Hindlimb muscle (tissue), 1 donor: Measurements from ENCODE around the gene STARD3NL. TPM values are rescaled to one million over a fixed set of nuclear protein-coding genes. Genes with fewer than 3 reads are reported as not detected.
"Not testable (repeated sequence)": the region's sequence is repeated elsewhere in the genome, so short reads cannot be mapped to it uniquely, and the experiment has no call there.

ENCODE experiments used
- DNase-seq: peaks from one replicate; pipeline ENCODE4 v3.0.0-alpha.2; 2013
- polyA plus RNA-seq: library from polyadenylated mRNA; unstranded; fragments of 120-200 nt; gene quantifications from one replicate; pipeline ENCODE4 v1.2.1, GENCODE V29; 2013; ENCODE audit not compliant: insufficient read length

Gene STARD3NL, protein sequence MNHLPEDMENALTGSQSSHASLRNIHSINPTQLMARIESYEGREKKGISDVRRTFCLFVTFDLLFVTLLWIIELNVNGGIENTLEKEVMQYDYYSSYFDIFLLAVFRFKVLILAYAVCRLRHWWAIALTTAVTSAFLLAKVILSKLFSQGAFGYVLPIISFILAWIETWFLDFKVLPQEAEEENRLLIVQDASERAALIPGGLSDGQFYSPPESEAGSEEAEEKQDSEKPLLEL
- polyA plus RNA-seq: 28.3 TPM

GRCh38 chr7:38178004-38178694 lies at the start of gene STARD3NL:
TSS of gene STARD3NL (plus strand) at chr7:38178245. CDS start at chr7:38207505, 29,260 bp downstream.
- peak; percentile 100 for DNase-seq

- no peak for DNase-seq
Measured at GRCh38 chr7:38129162-38129561, 48.9 kb upstream of the STARD3NL start.

DNA sequence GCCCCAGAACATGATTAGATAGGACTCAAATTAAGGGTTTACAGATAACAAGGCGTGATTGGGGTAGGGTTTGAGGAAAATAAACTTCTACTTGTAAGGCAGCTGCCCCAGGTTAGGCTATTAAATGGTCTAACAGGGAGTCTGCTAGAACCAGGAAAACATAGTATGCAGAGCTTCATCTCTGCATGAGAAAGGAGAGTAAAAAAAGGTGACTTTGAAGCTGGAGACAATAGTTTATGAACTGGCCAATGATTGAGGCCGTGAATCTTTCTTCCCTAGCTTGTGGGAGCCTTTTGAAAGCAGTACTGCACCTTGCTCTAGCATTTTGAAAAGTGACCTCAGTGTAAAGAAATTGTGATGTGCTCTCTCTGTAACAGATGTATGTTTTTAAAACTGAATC lies 48.5 kb upstream of the STARD3NL start:
- no peak for DNase-seq

DNA sequence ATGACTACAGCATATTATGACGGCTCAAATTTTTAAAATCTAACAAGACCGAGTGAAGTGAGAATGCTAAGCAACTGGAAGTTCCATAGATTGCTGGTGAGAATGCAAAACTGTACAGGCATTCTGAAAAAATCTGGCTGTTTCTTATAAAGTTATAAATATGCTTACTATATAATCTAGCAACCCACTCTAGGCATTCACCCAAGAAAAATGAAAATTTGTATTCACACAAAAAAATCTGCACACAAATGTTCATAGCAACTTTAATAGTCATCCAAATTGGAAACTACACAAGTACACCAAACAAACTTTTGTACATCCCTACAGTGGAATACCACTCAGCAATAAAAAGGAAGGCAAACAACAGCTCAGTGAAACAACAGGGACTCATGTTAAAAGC lies 39.9 kb upstream of the STARD3NL start:
- no peak for DNase-seq

GRCh38 chr7:38141187-38141586 lies 36.9 kb upstream of the STARD3NL start:
- no peak for DNase-seq

- DNase-seq: no peak
Measured at GRCh38 chr7:38142736-38143135, 35.3 kb upstream of the STARD3NL start.

GRCh38 chr7:38147005-38147404 lies 31.0 kb upstream of the STARD3NL start:
- no peak for DNase-seq

DNA sequence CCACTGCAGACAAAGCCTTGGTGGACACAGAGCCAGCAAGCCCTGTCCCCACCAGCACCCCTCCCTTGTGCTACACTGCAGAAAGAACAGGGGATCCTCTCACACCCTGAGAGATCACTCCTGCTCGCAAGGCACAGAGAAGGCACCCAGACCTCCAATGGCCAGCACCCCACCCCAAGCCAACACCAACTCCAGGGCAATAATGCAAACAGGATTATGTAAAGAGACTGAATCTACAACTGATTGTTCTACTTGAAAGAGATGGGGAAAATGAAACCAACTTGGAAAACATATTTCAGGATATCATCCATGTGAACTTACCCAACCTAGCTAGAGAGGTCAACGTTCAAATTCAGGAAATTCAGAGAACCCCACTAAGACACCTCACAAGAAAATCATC lies 26.5 kb upstream of the STARD3NL start:
- DNase-seq: no peak

DNA sequence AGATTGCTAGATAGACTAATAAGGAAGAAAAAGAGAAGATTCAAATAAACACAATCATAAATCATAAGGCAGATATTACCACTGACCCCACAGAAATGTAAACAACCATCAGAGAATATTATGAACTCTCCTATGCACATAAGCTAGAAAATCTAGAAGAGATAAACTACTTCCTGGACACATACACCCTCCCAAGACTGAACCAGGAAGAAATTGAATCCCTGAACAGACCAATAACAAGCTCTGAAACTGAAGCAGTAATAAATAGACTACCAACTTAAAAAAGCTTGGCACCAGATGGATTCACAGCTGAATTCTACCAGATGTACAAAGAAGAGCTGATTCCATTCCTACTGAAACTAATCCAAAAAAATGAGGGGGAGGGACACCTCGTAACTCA lies 24.5 kb upstream of the STARD3NL start:
- DNase-seq: no peak

DNA sequence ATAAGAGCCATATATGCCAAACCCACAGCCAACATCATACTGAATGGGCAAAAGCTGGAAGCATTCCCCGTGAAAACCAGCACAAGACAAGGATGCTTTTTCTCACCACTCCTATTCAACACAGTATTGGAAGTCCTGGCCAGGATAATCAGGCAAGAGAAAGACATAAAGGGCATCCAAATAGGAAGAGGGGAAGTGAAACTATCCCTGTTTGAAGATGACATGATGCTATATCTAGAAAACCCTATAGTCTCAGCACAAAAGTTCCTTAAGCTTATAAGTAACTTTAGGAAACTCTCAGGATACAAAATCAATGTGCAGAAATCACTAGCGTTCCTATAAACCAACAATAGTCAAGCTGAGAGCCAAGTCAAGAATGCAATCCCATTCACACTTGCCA lies 23.8 kb upstream of the STARD3NL start:
- DNase-seq: no peak

DNA sequence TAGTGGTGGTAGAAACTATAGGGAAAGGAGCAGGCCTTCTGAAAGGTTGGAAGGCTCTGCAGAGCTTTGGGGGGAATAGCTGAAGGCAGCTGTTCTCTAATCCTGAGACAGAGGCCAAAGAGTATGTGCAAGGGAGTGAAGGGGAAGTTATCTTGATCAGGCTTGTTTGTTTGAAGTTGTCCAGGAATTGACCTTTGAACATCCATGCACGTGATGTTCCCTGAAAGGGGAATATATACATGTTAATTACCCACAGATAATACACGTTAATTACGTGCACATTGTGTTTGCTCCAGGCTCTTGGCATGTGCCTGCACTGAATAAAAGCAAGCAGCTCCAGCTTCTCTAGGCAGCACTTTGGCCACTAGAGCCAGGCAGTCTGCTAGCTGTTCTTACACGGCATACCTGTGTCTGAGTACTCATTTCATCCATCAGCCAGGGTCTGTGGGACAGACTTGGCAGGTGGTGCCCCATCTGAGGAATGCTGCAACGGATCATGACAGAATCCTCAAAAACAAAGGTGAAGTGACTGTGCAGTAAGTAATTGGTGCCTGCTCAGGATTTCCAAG lies 18.0 kb upstream of the STARD3NL start:
- no peak for DNase-seq

DNA sequence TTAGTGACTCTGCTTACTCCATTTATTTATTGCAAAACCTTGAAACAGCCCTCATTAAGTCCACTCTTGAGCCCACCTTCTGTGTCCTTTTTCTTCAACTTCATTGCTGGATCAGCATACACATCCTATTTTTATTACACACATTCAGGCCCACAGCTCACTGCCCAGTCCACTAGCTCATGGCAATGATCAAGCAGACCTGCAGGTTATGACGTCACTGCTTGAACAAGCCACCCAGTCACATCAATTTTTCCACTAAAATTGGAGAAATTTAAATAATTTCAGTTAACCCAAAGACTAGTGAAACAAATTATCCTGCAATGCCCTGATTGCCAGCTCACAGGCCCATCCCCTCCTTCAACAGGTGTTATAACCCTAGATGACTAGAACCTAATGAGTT lies 16.0 kb upstream of the STARD3NL start:
- no peak for DNase-seq

- no peak for DNase-seq
Measured at GRCh38 chr7:38163671-38164070, 14.4 kb upstream of the STARD3NL start.

DNA sequence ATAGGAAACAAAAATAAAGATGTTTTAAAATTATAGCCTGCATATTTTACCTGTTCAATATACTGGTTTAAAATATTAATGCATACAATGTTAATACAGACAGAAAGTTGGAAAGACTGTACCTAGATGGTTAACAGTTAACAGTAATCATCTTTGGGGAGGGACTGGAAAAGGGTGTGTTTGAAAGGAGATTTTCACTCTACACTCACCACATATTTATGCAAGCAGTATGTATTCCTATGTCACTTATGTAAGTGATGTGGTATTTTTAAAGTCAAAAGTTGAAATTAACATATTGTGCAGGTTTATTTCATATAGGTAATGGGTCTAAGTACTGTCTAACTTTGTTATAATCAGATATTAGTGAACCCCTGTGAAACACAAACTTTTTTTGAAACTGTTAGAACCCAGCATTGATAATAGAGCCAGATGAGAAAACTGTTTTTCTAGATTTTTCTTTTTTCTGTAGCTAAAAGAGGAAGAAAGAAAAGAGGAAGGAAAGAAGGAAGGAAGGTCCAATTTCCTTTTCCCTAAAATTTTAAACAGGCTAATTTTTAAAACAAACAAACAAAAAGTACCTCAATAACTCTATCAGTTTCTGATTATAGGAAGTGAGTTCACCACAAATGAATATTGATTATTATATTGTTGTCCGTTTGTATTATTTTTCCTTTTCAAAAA lies 9.0 kb upstream of the STARD3NL start:
- DNase-seq: no peak

- DNase-seq: no peak
Measured at GRCh38 chr7:38169847-38170246, 8.2 kb upstream of the STARD3NL start.

DNA sequence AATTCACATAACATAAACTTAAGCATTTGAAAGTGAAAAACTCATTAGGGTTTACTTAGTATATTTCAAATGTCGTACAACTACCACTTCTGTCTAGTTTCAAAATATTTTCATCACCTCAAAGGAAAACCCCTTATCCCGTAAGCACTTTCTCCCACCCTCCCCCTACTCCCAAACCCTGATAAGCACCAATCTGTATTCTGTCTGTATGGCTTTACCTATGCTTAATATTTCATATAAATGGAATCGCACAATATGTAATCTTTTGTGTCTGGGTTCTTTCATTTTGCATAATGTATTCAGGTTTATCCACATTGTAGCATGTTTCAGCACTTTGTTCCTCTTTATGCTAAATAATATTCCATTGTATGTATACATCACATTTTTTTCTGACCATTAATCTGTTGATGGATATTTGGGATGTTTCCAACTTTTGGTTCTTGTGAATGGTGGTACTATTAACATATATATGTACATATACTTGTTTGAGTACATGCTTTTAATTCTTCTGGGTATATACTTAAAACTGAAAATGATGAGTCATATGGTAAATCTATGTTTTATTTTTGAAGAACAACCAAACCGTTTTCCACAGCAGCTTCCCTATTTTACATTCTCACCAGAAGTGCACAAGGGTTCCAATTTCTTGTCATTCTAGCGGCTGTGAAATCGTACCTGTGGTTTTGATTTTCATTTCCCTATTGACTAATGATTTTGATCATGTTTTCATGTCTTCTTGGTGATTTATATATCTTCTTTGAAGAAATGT lies 6.2 kb upstream of the STARD3NL start:
- DNase-seq: no peak

GRCh38 chr7:38175547-38175946 lies 2.5 kb upstream of the STARD3NL start:
- not testable (repeated sequence) for DNase-seq

DNA sequence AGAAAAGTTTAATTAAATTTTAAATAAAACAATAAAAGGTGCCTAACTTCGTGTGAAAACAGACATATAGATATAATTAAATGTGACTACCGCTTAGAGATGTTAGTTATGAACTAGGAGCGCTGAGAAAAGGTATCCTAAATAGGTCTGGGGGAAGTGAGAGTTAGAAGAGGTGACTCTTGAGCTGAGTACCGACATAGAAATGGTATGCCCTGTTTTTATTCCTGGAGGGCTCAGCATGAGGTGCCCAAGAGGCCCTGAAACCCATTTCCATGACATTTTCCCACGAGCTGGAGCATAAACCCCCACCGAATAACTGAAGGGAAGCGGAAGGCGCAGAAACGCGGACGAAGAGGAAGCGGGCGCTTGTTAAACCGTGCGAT lies 433 bp upstream of the STARD3NL start:
- DNase-seq: no peak

- no peak for DNase-seq
Measured at GRCh38 chr7:38178695-38179344, 775 bp downstream of the STARD3NL start.

- DNase-seq: no peak
Measured at GRCh38 chr7:38179776-38180226, 1.8 kb downstream of the STARD3NL start.

DNA sequence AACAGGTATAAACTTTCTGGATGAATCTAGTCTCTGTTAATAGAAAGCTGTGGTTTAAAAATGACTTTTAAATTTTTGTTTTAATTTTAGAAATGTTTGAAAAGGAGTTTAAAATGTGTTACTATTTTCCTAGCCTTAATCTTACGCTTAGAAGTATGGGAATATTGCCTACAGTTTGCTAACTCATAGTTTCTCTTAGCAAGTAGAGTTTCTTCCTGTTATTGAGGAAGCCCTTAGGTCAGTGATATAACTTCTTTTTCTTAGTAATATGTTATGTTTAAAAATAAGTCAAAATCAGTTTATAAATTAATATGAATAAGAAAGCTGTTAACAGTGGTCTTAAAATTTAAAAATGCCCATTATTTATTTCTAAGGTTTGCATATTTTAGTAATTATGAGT lies 3.1 kb downstream of the STARD3NL start:
- no peak for DNase-seq

DNA sequence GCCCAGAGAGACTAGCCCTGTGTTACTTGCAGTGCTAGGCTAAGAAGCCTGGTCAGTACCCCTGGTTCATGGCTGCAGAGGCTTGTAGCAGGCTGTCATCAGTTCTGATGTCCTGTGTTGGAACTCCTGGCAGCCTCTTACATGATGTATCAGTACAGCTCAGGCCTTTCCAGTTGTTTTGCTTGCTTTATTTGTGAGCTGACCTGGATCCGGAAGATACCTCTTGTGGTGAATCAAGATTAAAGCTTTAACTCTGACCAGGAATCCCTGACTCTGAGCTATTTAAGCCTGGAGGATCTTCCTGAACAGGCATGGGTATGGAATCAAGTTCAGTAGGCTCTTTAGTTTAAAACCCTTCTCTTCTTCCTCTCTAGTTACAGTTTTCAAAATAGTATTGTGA lies 4.4 kb downstream of the STARD3NL start:
- no peak for DNase-seq
